Stimulated activated CD4-positive, alpha-beta T cell treated with anti-CD3 and anti-CD28 coated beads, Interleukin-4, amount 100 ng/mL, for 1 hour (primary cell): ENCODE data around the gene PRKAG2.

Experiments used
- DNase-seq: peaks from one replicate; pipeline ENCODE4 v3.0.0-alpha.2; 2020

Gene PRKAG2

GRCh38 chr7:151814400-151815009 lies 62.4 kb downstream of the PRKAG2 start:
- DNase-seq = no peak

- no peak for DNase-seq
Observed at GRCh38 chr7:151813997-151814396, 62.9 kb downstream of the PRKAG2 start.

- DNase-seq = no peak
Observed at GRCh38 chr7:151813445-151813844, 63.5 kb downstream of the PRKAG2 start.

DNA sequence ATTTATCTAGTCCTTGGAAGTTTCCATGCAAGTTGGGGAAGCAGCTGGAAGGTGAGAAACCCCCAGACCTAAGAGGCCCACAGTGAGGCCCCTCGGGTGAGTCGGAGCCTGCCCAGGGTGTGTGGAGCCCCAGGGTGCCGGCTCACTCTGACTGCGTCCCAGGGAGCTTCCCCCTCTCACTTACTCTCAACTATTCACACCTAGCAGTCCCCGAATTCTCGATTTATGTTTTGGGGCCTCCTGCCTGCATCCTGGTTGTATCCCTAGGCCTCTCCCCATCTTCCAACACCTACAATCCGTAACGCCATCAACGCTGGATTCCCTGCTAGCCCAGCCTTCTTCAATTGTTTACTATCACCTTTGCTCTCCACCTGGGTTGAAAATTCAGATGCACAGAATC lies 63.9 kb downstream of the PRKAG2 start:
- no peak for DNase-seq

DNA sequence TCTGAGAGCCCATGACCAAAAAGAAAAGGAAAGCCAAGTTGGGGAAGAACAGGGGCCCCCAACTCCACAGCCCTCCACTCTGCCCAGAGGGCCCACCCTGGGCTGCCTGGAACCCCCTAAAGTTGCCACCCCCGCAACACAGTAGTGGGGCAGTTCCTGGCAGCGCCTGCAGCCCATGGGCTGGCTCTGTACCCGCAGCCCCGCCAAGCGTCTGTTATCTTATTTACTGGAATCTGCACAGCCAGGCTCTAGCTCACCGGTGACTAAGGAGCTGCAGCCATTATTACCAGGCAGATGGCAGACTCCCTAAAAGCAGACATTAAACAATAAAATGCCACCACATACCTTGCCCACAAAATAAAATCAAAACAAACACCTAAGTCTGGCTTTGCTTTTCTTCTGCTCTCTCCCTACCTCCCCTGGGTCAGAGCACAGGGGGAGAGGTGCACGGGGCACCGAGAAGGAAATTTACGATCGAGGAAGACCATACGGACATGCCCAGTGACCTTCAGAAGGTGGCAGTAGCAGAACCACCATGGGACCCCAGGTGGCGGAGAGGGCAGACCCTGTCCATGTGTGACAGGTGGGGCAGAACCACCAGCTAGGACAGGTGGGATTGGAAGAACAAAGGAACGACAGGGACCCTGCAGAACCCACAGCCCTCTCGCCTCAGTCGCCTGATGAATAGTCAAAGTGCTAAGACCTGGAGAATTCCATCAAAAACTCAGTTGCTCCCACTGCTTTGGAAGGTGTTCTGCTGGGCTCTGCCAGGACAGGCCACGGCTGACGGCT lies 66.3 kb downstream of the PRKAG2 start:
- no peak for DNase-seq

DNA sequence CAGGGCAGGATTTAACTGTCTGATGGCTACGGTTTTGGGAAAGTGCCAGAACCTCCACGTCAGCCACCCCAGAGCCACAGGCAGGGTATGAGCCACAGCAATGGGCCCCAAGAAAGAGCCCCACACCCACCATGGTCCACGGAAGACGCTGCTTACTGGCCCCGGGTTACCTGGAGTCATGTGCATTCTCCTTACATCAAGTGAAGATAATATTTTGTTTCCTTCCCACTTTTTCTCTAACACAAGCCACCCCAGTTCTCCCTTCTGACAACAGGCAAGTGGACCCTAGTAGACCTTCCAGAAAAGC lies 67.1 kb downstream of the PRKAG2 start:
- DNase-seq = no peak

DNA sequence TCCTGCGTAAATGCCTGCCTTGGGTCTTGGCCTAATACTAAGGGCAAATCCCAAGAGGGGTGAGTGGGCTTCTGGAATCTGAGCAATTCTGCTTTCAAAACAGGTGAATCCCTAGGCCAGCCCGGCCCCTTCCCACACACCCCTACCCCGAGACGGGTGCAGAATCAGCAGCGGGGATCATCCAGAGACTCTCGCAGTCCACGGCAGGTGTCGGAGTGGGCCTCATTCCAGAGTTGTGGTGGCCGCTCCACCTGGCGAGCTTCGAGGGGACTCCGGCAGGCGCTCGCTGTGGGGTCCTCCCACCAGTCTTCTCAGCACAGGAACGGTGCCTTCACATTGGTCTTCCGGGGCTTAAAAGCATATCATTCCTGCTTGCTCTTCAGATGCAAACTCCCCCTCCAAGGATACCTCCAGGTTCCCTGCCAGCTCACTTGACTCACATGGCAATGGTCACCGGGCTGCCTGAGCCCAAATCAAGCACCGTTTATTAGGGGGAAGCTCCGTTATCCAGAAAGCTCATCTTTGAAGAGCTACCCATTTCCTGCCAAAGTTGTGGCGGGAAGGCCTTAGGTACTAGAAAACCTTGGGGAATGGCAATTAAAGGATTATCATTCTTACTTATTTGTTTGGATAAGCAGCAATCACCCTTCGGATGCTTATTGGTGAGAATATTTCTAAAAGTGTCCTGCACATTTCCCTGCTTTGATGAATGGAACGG lies 67.6 kb downstream of the PRKAG2 start:
- DNase-seq = no peak

- DNase-seq = no peak
Observed at GRCh38 chr7:151808400-151809145, 68.3 kb downstream of the PRKAG2 start.

GRCh38 chr7:151807846-151808245 lies 69.1 kb downstream of the PRKAG2 start:
- no peak for DNase-seq

DNA sequence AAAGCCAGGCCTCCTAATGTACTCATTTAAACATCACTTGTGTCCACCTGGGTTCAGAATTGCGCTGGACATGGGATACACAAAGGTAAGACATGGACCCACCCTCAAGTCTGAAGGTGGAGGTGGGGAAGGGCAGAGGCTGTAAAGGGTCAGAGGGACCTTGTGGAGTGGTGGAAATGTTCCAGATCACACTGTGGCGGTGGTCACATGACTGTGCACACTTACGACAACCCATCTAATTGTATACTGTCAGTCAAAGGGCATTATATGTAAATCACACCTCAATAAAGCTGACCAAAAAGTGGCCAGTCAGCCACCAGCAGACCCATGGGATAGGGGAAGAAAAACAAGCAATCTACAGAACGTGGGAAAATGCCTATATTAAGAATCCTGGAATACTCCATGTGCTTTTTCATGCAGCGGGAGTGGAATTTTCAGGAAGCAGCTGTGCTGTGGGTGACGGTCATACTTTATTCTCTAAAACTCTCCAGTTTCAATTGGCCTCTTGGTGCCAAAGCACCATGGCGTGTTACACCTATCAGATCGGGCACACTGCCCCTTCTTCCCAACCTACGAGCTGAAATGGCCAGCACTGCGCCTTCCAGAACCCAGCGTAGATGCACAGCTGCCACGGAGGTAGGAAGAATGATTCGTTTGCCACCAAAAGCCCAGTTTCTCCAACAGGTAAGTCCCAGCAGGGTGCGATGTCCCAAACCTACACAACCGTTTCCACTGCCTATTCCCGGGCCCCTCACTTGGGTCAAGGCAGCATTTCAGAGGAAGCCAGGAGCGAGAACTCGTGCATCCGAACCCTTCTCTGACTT lies 69.8 kb downstream of the PRKAG2 start:
- no peak for DNase-seq

DNA sequence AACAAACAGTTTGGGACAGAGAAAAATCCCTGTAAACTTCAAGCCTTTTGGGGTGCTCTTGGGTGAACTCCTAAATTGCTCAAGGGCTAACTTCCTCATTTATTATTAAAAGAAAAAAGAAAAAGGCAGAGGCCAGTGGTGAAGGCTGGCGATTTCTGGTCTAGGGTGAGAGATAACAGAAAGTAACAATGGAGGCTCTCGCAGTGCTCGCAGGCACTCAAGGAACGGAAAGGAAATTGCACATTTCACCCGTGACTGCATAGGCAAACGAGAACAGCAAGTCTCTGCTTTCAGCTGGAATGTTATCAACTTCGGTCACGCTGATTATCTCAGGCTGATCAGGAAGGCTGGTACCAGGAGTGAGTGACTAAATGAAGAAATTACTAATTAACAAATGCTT lies 70.7 kb downstream of the PRKAG2 start:
- no peak for DNase-seq

- no peak for DNase-seq
Observed at GRCh38 chr7:151805191-151805590, 71.7 kb downstream of the PRKAG2 start.

DNA sequence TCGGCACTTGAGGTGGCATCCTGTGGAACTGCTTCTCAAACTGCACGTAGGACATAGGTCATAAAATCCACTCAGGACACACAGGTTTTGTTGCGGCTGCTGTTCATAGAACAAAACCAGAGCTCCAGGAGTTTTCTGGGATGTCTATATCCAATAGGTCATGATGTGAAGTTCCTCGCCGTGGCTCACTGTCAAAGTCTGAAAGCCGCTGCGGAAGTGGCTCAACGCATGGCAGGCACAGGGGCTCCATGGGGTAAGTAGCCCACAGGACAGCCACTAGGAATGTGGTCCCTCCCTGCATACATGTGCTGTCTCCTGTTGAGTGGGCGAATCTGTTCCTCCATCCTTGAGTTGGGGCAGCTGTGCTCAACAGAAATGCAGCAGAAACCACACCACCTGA lies 72.2 kb downstream of the PRKAG2 start:
- no peak for DNase-seq

GRCh38 chr7:151803841-151804240 lies 73.1 kb downstream of the PRKAG2 start:
- no peak for DNase-seq

DNA sequence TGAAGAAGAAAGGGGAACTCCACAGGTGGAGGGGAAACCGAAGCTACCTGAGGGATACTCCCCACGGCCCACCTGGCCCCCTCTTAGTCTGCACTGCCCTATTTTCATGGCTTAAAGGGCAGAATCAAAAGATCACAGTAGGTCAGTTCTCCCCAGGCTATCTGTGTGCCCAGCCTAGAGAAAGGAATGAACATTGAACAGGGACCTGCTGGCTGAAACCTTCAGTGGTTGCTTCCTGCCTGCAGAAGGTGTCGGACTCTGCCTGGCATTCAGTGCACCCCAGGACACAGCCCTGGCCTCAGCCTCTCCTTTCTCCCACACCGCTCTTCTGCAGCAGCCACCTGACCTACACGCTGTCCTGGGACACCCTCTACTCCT lies 74.5 kb downstream of the PRKAG2 start:
- no peak for DNase-seq

- no peak for DNase-seq
Observed at GRCh38 chr7:151801782-151802468, 75.0 kb downstream of the PRKAG2 start.

DNA sequence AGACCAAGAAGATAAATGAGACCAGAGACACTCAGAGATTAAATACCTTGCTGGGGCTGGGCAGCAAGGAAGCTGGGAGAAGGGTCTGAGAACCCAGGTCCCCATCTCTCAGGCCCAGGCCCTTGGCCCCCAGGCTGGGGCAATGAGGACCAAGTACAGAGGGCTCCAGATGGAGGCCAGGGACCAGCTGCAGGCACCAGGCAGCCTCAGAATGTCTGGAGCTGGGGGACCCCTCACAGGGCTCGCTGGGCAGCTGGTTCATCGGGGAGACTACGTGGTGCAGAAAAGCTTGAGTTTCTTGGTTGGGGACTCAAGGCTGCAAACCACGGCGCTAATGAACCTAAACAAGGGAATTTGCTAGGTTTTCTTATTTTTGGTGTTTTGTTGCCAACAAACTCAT lies 75.6 kb downstream of the PRKAG2 start:
- no peak for DNase-seq

GRCh38 chr7:151800861-151801260 lies 76.1 kb downstream of the PRKAG2 start:
- DNase-seq = no peak

- no peak for DNase-seq
Observed at GRCh38 chr7:151800391-151800790, 76.5 kb downstream of the PRKAG2 start.

DNA sequence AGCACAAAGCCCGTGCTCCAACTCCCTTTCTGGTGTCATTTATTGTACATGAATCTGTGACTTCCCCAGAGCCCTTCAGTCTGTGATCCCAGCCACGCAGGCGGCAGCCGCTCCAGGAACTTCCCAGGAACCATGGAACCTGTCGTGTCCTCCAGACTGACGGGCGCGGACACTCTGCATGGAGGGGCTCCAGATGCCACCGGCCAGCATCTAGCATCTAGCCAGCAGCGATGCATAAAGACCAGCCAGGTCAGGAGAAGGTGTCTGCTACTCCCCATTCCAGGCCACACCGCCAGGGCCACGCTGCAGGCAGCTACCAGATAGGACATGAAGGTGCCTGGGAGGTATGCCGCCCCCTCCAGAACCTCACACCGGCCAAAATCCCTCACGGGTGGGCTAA lies 77.4 kb downstream of the PRKAG2 start:
- no peak for DNase-seq

DNA sequence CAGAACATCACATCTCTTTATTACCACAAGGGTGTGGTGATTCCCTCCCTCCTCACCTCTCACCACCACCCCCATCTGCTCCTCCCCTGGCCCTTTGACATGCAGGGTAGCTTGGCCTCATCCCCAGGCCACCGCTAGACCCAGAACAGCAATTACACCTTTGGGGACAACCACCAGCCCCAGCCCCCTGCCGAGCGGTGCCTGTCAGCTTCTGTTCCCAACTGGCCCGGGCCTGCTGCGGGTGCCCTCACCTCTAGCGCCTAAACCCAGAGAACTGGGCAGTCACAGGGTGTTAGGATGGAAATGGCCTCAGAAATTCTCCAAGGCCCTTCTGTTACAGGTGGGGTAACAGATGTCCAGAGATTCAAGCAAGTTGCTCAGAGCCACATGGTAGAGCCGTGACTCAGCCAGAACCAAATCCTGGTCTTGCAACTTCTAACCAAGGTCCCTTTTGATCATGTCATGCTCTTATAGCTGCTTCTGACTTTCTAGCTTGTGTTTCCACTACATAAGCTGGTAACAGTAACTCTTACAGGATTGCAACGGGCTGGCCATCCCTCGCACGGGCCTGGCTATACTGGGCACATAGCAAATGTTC lies 78.0 kb downstream of the PRKAG2 start:
- DNase-seq = no peak
